ENCODE results near the gene TSPAN9. TPM values are rescaled to one million over a fixed set of nuclear protein-coding genes. Genes with fewer than 3 reads are reported as not detected.

Gene TSPAN9
- total and polyA plus RNA-seq, 10 of the 15 experiments (the other 5 are each of a cell fraction or from before 2014, with no cell fraction given), result 0.03 to 1.0 (median 0.12) TPM; not detected in 5

GRCh38 chr12:3038166-3038565 is 39.0 kb upstream of the TSPAN9 start:
- Histone ChIP-seq H3K9ac (ENCODE audit: control insufficient read depth, insufficient read depth, low read length) (no peak overlapping the region), H3K79me2 (ENCODE audit: control insufficient read depth, insufficient read depth, low read length) (no peaks in the 10 kb centered on the region), H3K27ac (ENCODE audit: control insufficient read depth, insufficient read depth) (no peak overlapping the region), H3K4me2 (ENCODE audit: control insufficient read depth, insufficient read depth) (no peak overlapping the region), H2AFZ (ENCODE audit: control insufficient read depth, low read depth, low read length) (no peak overlapping the region), H3K36me3 (ENCODE audit: control insufficient read depth in 2 of 2, insufficient read depth in 2 of 2, low read length in 1 of 2) (no peaks in the 10 kb centered on the region), H3K4me1 (ENCODE audit: control insufficient read depth, insufficient read depth, low read length) (no peaks in the 10 kb centered on the region), H3K4me3 (no peak overlapping the region), H4K20me1 (ENCODE audit: control insufficient read depth, insufficient read depth) (no peaks in the 10 kb centered on the region), H3K9me3 (replicated peaks; ENCODE audit: control insufficient read depth, insufficient read depth, low read length) (no peaks in the 10 kb centered on the region), H3K27me3 (replicated peaks in 1 of 2; ENCODE audit: control insufficient read depth in 2 of 2, insufficient read depth in 2 of 2, low read length in 1 of 2) (no peaks in the 10 kb centered on the region; a peak in 1 of 4 replicates)
- no TSS peak for BruUV-seq (replicated peaks)
- SMC1A ChIA-PET (ENCODE audit: uncharacterized antibody, unreplicated experiment), result no interaction called here
- TF ChIP-seq MAX (IDR thresholded peaks at IDR 0.05; ENCODE audit: low read depth, low read length), result no peak
- no peak for TF ChIP-seq JUNB (IDR thresholded peaks at IDR 0.05)
- TF ChIP-seq GABPA (IDR thresholded peaks at IDR 0.05; ENCODE audit: low read depth), result no peak
- DNase-seq (ENCODE audit: low read depth, low spot score) (no peak), ATAC-seq (no peak), FAIRE-seq (no peak)
- POLR2A ChIA-PET, result no interaction called here
- 34% methylated on average over 7 of the region's 7 CpGs for WGBS (ENCODE audit: insufficient coverage, insufficient replicate concordance, low lambda C conversion rate, missing lambda C conversion rate)
- RAD21 ChIA-PET (ENCODE audit: unreplicated experiment), result no interaction called here
- intact Hi-C loops (cut with micrococcal nuclease; ENCODE audit: unreplicated experiment), result no loop called here
- in situ Hi-C loops (cut with MboI), result no loop called here
- CTCF ChIA-PET, result interaction anchor here (1.0 to 1.4 kb wide), 2 partner anchors 153 to 184 kb away, joined by 3 to 5 read pairs; no protein-coding TSS in a partner anchor

- Histone ChIP-seq H2AFZ (ENCODE audit: control insufficient read depth, low read depth, low read length) (no peak overlapping the region), H3K9me3 (replicated peaks; ENCODE audit: control insufficient read depth, insufficient read depth, low read length) (no peaks in the 10 kb centered on the region), H3K4me2 (ENCODE audit: control insufficient read depth, insufficient read depth) (no peak overlapping the region), H3K4me3 (no peak overlapping the region), H4K20me1 (ENCODE audit: control insufficient read depth, insufficient read depth) (no peaks in the 10 kb centered on the region), H3K27ac (ENCODE audit: control insufficient read depth, insufficient read depth) (no peak overlapping the region), H3K4me1 (ENCODE audit: control insufficient read depth, insufficient read depth, low read length) (no peaks in the 10 kb centered on the region), H3K27me3 (replicated peaks in 1 of 2; ENCODE audit: control insufficient read depth in 2 of 2, insufficient read depth in 2 of 2, low read length in 1 of 2) (no peaks in the 10 kb centered on the region; a peak in 1 of 4 replicates), H3K9ac (ENCODE audit: control insufficient read depth, insufficient read depth, low read length) (no peak overlapping the region), H3K36me3 (ENCODE audit: control insufficient read depth in 2 of 2, insufficient read depth in 2 of 2, low read length in 1 of 2) (no peaks in the 10 kb centered on the region), H3K79me2 (ENCODE audit: control insufficient read depth, insufficient read depth, low read length) (no peaks in the 10 kb centered on the region)
- BruUV-seq (replicated peaks), result no TSS peak
- ChIA-PET RAD21 (ENCODE audit: unreplicated experiment) (no interaction called here), SMC1A (ENCODE audit: uncharacterized antibody, unreplicated experiment) (no interaction called here), CTCF (no interaction called here), POLR2A (no interaction called here)
- no peak for ATAC-seq
- intact Hi-C loops (cut with micrococcal nuclease; ENCODE audit: unreplicated experiment), result no loop called here
- in situ Hi-C loops (cut with MboI), result no loop called here
- TF ChIP-seq MTA3 (IDR thresholded peaks at IDR 0.05; ENCODE audit: borderline replicate concordance, low read length) (no peak), SMARCA5 (IDR thresholded peaks at IDR 0.05) (no peak), SUZ12 (IDR thresholded peaks at IDR 0.05; ENCODE audit: unreplicated experiment) (no peak), CREM (IDR thresholded peaks at IDR 0.05; ENCODE audit: low read depth) (no peak), ZNF622 (IDR thresholded peaks at IDR 0.05) (no peak), TCF7 (IDR thresholded peaks at IDR 0.05; ENCODE audit: borderline replicate concordance) (no peak), CEBPB (IDR thresholded peaks at IDR 0.05; ENCODE audit: borderline replicate concordance in 1 of 2, low read depth in 2 of 2, low read length in 2 of 2) (no peak), ZBED1 (IDR thresholded peaks at IDR 0.05; ENCODE audit: borderline replicate concordance) (no peak), STAT1 (conservative IDR thresholded peaks at IDR 0.05) (no peak), LARP7 (IDR thresholded peaks at IDR 0.05) (no peak)
- no peak for FAIRE-seq
- no peak for DNase-seq (ENCODE audit: low read depth, low spot score)
- WGBS (ENCODE audit: insufficient coverage, insufficient replicate concordance, low lambda C conversion rate, missing lambda C conversion rate), result 12% methylated on average over 11 of the region's 11 CpGs
Observed at GRCh38 chr12:3038926-3039510, 38.2 kb upstream of the TSPAN9 start.
